CD4-positive, alpha-beta T cell (primary cell): ENCODE measurements around the gene NBPF14. TPM values are rescaled to one million over a fixed set of nuclear protein-coding genes. Genes with fewer than 3 reads are reported as not detected.
"Not testable (repeated sequence)": the region's sequence is repeated elsewhere in the genome, so short reads cannot be mapped to it uniquely, and the experiment has no call there.

ENCODE experiments used
- ATAC-seq: fragments of 200-7000 bp; cut with Tn5 transposase; one replicate; pipeline ENCODE4 v1.10.0; 2022; ENCODE audit warnings: mild to moderate bottlenecking; ENCODE audit not compliant: poor library complexity
- CTCF ChIA-PET: fragments of 350-600 bp; sonication (Branson Sonifier 250); formaldehyde crosslinking; loops from one replicate; lab custom pipeline; 2021; ENCODE audit warnings: antibody characterized with exemption, inconsistent platforms; lab: Charles Lee
- POLR2A ChIA-PET: fragments of 350-600 bp; sonication (Branson Sonifier 250); formaldehyde crosslinking; loops from one replicate; lab custom pipeline; 2021; ENCODE audit warnings: antibody characterized with exemption, inconsistent platforms; lab: Charles Lee
- DNase-seq, 14 experiments: peaks; one replicate each; pipeline ENCODE4 v3.0.0-alpha.2; 2013 to 2020; ENCODE audit warnings: mixed read lengths in 2 of 14
- H3K27ac ChIP-seq, 2 donors: one replicate each; pipeline versions ENCODE4 v1.5.1 to v1.7.0; 2013; ENCODE audit warnings: low read length in 2 of 2, low read depth in 1 of 2, mild to moderate bottlenecking in 1 of 2
- H3K27me3 ChIP-seq, 2 experiments: 1 replicate in 1 of 2; 2 replicates in 1 of 2; pipeline versions ENCODE4 v1.6.1 to v1.7.0; 2013; ENCODE audit warnings: low read length in 2 of 2, control low read depth in 1 of 2, mild to moderate bottlenecking in 1 of 2, moderate library complexity in 1 of 2; ENCODE audit not compliant: insufficient read depth in 2 of 2, control insufficient read depth in 1 of 2
- H3K36me3 ChIP-seq: one replicate; pipeline ENCODE4 v1.6.1; 2013; ENCODE audit warnings: low read length, control low read depth; ENCODE audit not compliant: insufficient read depth
- H3K4me1 ChIP-seq: one replicate; pipeline ENCODE4 v1.6.1; 2013; ENCODE audit warnings: low read length, control low read depth; ENCODE audit not compliant: insufficient read depth
- H3K4me3 ChIP-seq: one replicate; pipeline ENCODE4 v1.5.1; 2013; ENCODE audit warnings: mild to moderate bottlenecking, low read length, moderate library complexity
- H3K9me3 ChIP-seq, 2 experiments: 1 replicate in 1 of 2; 2 replicates in 1 of 2; pipeline versions ENCODE4 v1.6.1 to v1.7.0; 2013; ENCODE audit warnings: low read length in 2 of 2, mild to moderate bottlenecking in 2 of 2, control low read depth in 1 of 2, moderate library complexity in 1 of 2; ENCODE audit not compliant: control insufficient read depth in 1 of 2, insufficient read depth in 1 of 2
- H3K27ac Mint-ChIP-seq: one replicate; pipeline ENCODE4 v1.8.0; 2020; ENCODE audit warnings: mixed read lengths
- H3K27me3 Mint-ChIP-seq: one replicate; pipeline ENCODE4 v1.8.0; 2021; ENCODE audit warnings: mixed read lengths
- H3K36me3 Mint-ChIP-seq: one replicate; pipeline ENCODE4 v1.8.0; 2021; ENCODE audit warnings: low read depth, mixed read lengths
- H3K4me1 Mint-ChIP-seq: one replicate; pipeline ENCODE4 v1.8.0; 2021; ENCODE audit warnings: low read depth, mixed read lengths
- H3K4me3 Mint-ChIP-seq: one replicate; pipeline ENCODE4 v1.8.0; 2020; ENCODE audit warnings: mild to moderate bottlenecking, mixed read lengths
- H3K9me3 Mint-ChIP-seq: one replicate; pipeline ENCODE4 v1.8.0; 2020; ENCODE audit warnings: mixed read lengths
- intact Hi-C, 2 experiments: fragments of 100-400 bp; cut with DNase I in 1 of 2; cut with micrococcal nuclease in 1 of 2; formaldehyde crosslinking; loops; one replicate each; pipeline versions ENCODE4 v1.15.1 to v1.9.0; 2023 to 2025; cut with DNase I, micrococcal nuclease
- total RNA-seq, 174 experiments: library from RNA in 2 of 174; stranded (reverse) in 2 of 174; gene quantifications; one replicate each; pipeline ENCODE4 v1.2.3 and lab custom pipeline; 2021 to 2026

Gene NBPF14
- total RNA-seq, 2 experiments from 2014 or later, result 12.9 to 14.6 TPM

GRCh38 chr1:148529101-148529567 lies 66.7 kb downstream of the NBPF14 start:
- H3K36me3 Mint-ChIP-seq, H3K9me3 ChIP-seq, H3K4me1 Mint-ChIP-seq, ATAC-seq, intact Hi-C loops, CTCF ChIA-PET, H3K27me3 Mint-ChIP-seq, H3K9me3 Mint-ChIP-seq, H3K27me3 ChIP-seq, H3K27ac ChIP-seq, H3K36me3 ChIP-seq, POLR2A ChIA-PET: not testable (repeated sequence)
- peak; percentile 49 to 73 (median 58) for DNase-seq
- Mint-ChIP-seq H3K27ac (peak overlapping the region; percentile 92), H3K4me3 (peak overlapping the region; percentile 86)
- Histone ChIP-seq H3K4me3 (peak overlapping the region; percentile 44), H3K4me1 (peaks cover 12% of the 10 kb centered on the region)

GRCh38 chr1:148528591-148528990 lies 67.2 kb downstream of the NBPF14 start:
- H3K9me3 Mint-ChIP-seq, H3K4me1 Mint-ChIP-seq, H3K27me3 Mint-ChIP-seq, DNase-seq, ATAC-seq, CTCF ChIA-PET, intact Hi-C loops, H3K4me3 Mint-ChIP-seq, H3K36me3 Mint-ChIP-seq, H3K27me3 ChIP-seq, H3K27ac ChIP-seq, H3K36me3 ChIP-seq, H3K9me3 ChIP-seq, POLR2A ChIA-PET: not testable (repeated sequence)
- H3K27ac Mint-ChIP-seq, result peak overlapping the region; percentile 92
- Histone ChIP-seq H3K4me1 (peaks cover 12% of the 10 kb centered on the region), H3K4me3 (peak overlapping the region; percentile 44)

GRCh38 chr1:148526587-148526986 lies 69.2 kb downstream of the NBPF14 start:
- Mint-ChIP-seq H3K4me1 (peaks cover 14% of the 10 kb centered on the region), H3K36me3 (peaks cover 17% of the 10 kb centered on the region)
- CTCF ChIA-PET, H3K4me3 Mint-ChIP-seq, H3K4me3 ChIP-seq, H3K27me3 Mint-ChIP-seq, H3K9me3 ChIP-seq, H3K27me3 ChIP-seq, ATAC-seq, H3K27ac Mint-ChIP-seq, POLR2A ChIA-PET, H3K36me3 ChIP-seq, H3K27ac ChIP-seq, intact Hi-C loops, H3K9me3 Mint-ChIP-seq: not testable (repeated sequence)
- peaks cover 12% of the 10 kb centered on the region for H3K4me1 ChIP-seq
- peak in 7 of 14 experiments; percentile 9 to 59 (median 18) for DNase-seq

- DNase-seq, result peak in 1 of 14 experiments; percentile 27
- H3K36me3 ChIP-seq, H3K27me3 Mint-ChIP-seq, H3K9me3 Mint-ChIP-seq, H3K27me3 ChIP-seq, intact Hi-C loops, CTCF ChIA-PET, H3K27ac ChIP-seq, H3K9me3 ChIP-seq, H3K4me1 Mint-ChIP-seq: not testable (repeated sequence)
- Histone ChIP-seq H3K4me1 (peaks cover 13% of the 10 kb centered on the region), H3K4me3 (peak overlapping the region; percentile 70)
- peak; percentile 48 for ATAC-seq
- peak overlapping the region; percentile 98 for H3K4me3 Mint-ChIP-seq
- peaks cover 12% of the 10 kb centered on the region for H3K36me3 Mint-ChIP-seq
- POLR2A ChIA-PET, result interaction anchor here (0.7 to 1.7 kb wide), 5 partner anchors 91 to 189 kb away, joined by 3 to 30 read pairs (median 4); no protein-coding TSS in a partner anchor
- peak overlapping the region; percentile 96 for H3K27ac Mint-ChIP-seq
Observed at GRCh38 chr1:148523205-148524144, 72.3 kb downstream of the NBPF14 start.

GRCh38 chr1:148522561-148523204 lies 73.1 kb downstream of the NBPF14 start:
- H3K27me3 ChIP-seq, CTCF ChIA-PET, H3K27me3 Mint-ChIP-seq, H3K9me3 Mint-ChIP-seq, H3K36me3 ChIP-seq, H3K9me3 ChIP-seq, H3K4me1 Mint-ChIP-seq, intact Hi-C loops: not testable (repeated sequence)
- peak overlapping the region; percentile 98 for H3K4me3 Mint-ChIP-seq
- POLR2A ChIA-PET, result interaction anchor here (0.7 to 1.7 kb wide), 6 partner anchors 91 to 188 kb away, joined by 3 to 30 read pairs (median 4); no protein-coding TSS in a partner anchor
- peak; percentile 68 for ATAC-seq
- Histone ChIP-seq H3K27ac (peak overlapping the region; percentile 62 to 73), H3K4me1 (peaks cover 13% of the 10 kb centered on the region), H3K4me3 (peak overlapping the region; percentile 70)
- peaks cover 12% of the 10 kb centered on the region for H3K36me3 Mint-ChIP-seq
- peak; percentile 76 to 97 (median 82) for DNase-seq
- peak overlapping the region; percentile 96 for H3K27ac Mint-ChIP-seq

- H3K9me3 ChIP-seq, H3K27me3 ChIP-seq, CTCF ChIA-PET, intact Hi-C loops, H3K4me1 Mint-ChIP-seq, H3K9me3 Mint-ChIP-seq, H3K36me3 ChIP-seq, H3K27me3 Mint-ChIP-seq: not testable (repeated sequence)
- Mint-ChIP-seq H3K27ac (peak overlapping the region; percentile 96), H3K4me3 (peak overlapping the region; percentile 98), H3K36me3 (peaks cover 12% of the 10 kb centered on the region)
- Histone ChIP-seq H3K4me3 (peak overlapping the region; percentile 70), H3K27ac (peak overlapping the region; percentile 29 to 72), H3K4me1 (peaks cover 13% of the 10 kb centered on the region)
- DNase-seq (peak; percentile 70 to 95 (median 78)), ATAC-seq (peak; percentile 50)
- POLR2A ChIA-PET, result interaction anchor here (0.6 to 1.7 kb wide), 3 partner anchors 133 to 188 kb away, joined by 3 to 30 read pairs (median 4); no protein-coding TSS in a partner anchor
Observed at GRCh38 chr1:148522072-148522471, 73.7 kb downstream of the NBPF14 start.
